Liver (tissue), 3 donors: ENCODE measurements around the gene EMILIN1.

Source experiments
- ATF3 ChIP-seq: IDR thresholded peaks from 2 replicates; pipeline ENCODE4 v1.6.1; 2016; ENCODE audit warnings: antibody characterized with exemption
- CTCF ChIP-seq: fragments of 150-350 bp; IDR thresholded peaks from 2 replicates; pipeline ENCODE4 v1.5.1; 2017; ENCODE audit warnings: improper control_type of control experiment, low read depth, low read length; ENCODE audit not compliant: missing input control
- EGR1 ChIP-seq, 2 donors: IDR thresholded peaks; 2 replicates each; pipeline ENCODE4 v1.6.1; 2016 to 2018; ENCODE audit warnings: antibody characterized with exemption in 2 of 2, low read depth in 2 of 2
- FOXA1 ChIP-seq: IDR thresholded peaks from 2 replicates; pipeline ENCODE4 v1.6.1; 2016; ENCODE audit warnings: antibody characterized with exemption
- GABPA ChIP-seq, 2 donors: IDR thresholded peaks in 1 of 2; conservative IDR thresholded peaks in 1 of 2; 2 replicates each; pipeline ENCODE4 v1.6.1; 2016; ENCODE audit warnings: antibody characterized with exemption in 2 of 2, mild to moderate bottlenecking in 1 of 2, moderate library complexity in 1 of 2
- HNF4A ChIP-seq, 2 donors: conservative IDR thresholded peaks; 2 replicates each; pipeline ENCODE4 v1.6.1; 2016; ENCODE audit warnings: antibody characterized with exemption in 2 of 2, mild to moderate bottlenecking in 2 of 2
- MAX ChIP-seq: IDR thresholded peaks from 2 replicates; pipeline ENCODE4 v1.6.1; 2016; ENCODE audit warnings: antibody characterized with exemption
- RAD21 ChIP-seq, 2 donors: IDR thresholded peaks; 2 replicates each; pipeline ENCODE4 v1.6.1; 2016; ENCODE audit warnings: antibody characterized with exemption in 2 of 2, mild to moderate bottlenecking in 2 of 2
- REST ChIP-seq: IDR thresholded peaks from 2 replicates; pipeline ENCODE4 v1.6.1; 2016; ENCODE audit warnings: antibody characterized with exemption, mild to moderate bottlenecking
- SP1 ChIP-seq: IDR thresholded peaks from 2 replicates; pipeline ENCODE4 v1.6.1; 2018; ENCODE audit warnings: antibody characterized with exemption, mild to moderate bottlenecking
- TAF1 ChIP-seq: conservative IDR thresholded peaks from 2 replicates; pipeline ENCODE4 v1.6.1; 2016; ENCODE audit warnings: antibody characterized with exemption, mild to moderate bottlenecking
- YY1 ChIP-seq: IDR thresholded peaks from 2 replicates; pipeline ENCODE4 v1.6.1; 2016; ENCODE audit warnings: antibody characterized with exemption, mild to moderate bottlenecking
- ZBTB33 ChIP-seq: IDR thresholded peaks from 2 replicates; pipeline ENCODE4 v1.6.1; 2016; ENCODE audit warnings: antibody characterized with exemption
- donor health status: healthy.
- donor health status: healthy.

GRCh38 chr2:27042985-27043634 lies 35.3 kb upstream of the EMILIN1 start:
- TF ChIP-seq CTCF (no peak), HNF4A (conservative IDR thresholded peaks at IDR 0.05) (no peak), MAX (no peak), GABPA (IDR thresholded peaks at IDR 0.05 in 1 of 2, conservative IDR thresholded peaks at IDR 0.05 in 1 of 2) (no peak), REST (no peak), ATF3 (no peak), SP1 (no peak), FOXA1 (no peak), RAD21 (IDR thresholded peaks at IDR 0.05) (no peak), ZBTB33 (no peak), EGR1 (IDR thresholded peaks at IDR 0.05; ENCODE audit: low read depth in 2 of 2) (no peak), YY1 (no peak), TAF1 (no peak)
